GM23338 (cell line): Measurements from ENCODE around the gene NCOA7. TPM values are rescaled to one million over a fixed set of nuclear protein-coding genes. Genes with fewer than 3 reads are reported as not detected.

ENCODE experiments used
- ATAC-seq: fragments of 200-7000 bp; cut with Tn5 transposase; 3 replicates; pipeline ENCODE4 v1.9.1; 2020
- DNase-seq: peaks from one replicate; pipeline ENCODE4 v3.0.0-alpha.2; 2015; ENCODE audit warnings: low spot score
- H2AFZ ChIP-seq: fragments of 200-600 bp; sonication (generic); 2 replicates; pipeline ENCODE4 v1.8.0; 2016; ENCODE audit warnings: antibody characterized with exemption, mild to moderate bottlenecking, moderate library complexity
- H3F3A ChIP-seq: fragments of 200-600 bp; sonication (generic); replicated peaks from 2 replicates; pipeline ENCODE4 v1.8.0; 2017; ENCODE audit warnings: antibody characterized with exemption, mixed run types, low read depth
- H3K27ac ChIP-seq: fragments of 200-600 bp; sonication (generic); 2 replicates; pipeline ENCODE4 v1.6.1; 2016; ENCODE audit warnings: low read depth
- H3K27me3 ChIP-seq: fragments of 200-600 bp; sonication (generic); 2 replicates; pipeline ENCODE4 v1.8.0; 2016; ENCODE audit warnings: mild to moderate bottlenecking, mixed run types, moderate library complexity; ENCODE audit not compliant: insufficient read depth
- H3K36me3 ChIP-seq: fragments of 200-600 bp; sonication (generic); 2 replicates; pipeline ENCODE4 v1.8.0; 2016; ENCODE audit warnings: mild to moderate bottlenecking; ENCODE audit not compliant: insufficient read depth
- H3K4me1 ChIP-seq: fragments of 200-600 bp; sonication (generic); 2 replicates; pipeline ENCODE4 v1.8.0; 2016; ENCODE audit warnings: mild to moderate bottlenecking, moderate library complexity; ENCODE audit not compliant: insufficient read depth
- H3K4me2 ChIP-seq: fragments of 200-600 bp; sonication (generic); 2 replicates; pipeline ENCODE4 v1.7.1; 2017; ENCODE audit warnings: mixed run types
- H3K4me3 ChIP-seq: fragments of 200-600 bp; sonication (generic); 2 replicates; pipeline ENCODE4 v1.6.1; 2016; ENCODE audit warnings: mixed run types
- H3K79me2 ChIP-seq: fragments of 200-600 bp; sonication (generic); replicated peaks from 2 replicates; pipeline ENCODE4 v1.8.0; 2017; ENCODE audit warnings: mild to moderate bottlenecking; ENCODE audit not compliant: insufficient read depth
- H3K9me2 ChIP-seq: fragments of 200-600 bp; sonication (generic); 2 replicates; pipeline ENCODE4 v1.8.0; 2017; ENCODE audit not compliant: insufficient read depth
- H4K20me1 ChIP-seq: fragments of 200-600 bp; sonication (generic); replicated peaks from 2 replicates; pipeline ENCODE4 v1.8.0; 2017; ENCODE audit warnings: mild to moderate bottlenecking; ENCODE audit not compliant: insufficient read depth
- H3K27ac Mint-ChIP-seq: 2 replicates; pipeline ENCODE4 v1.8.0; 2020; ENCODE audit warnings: inconsistent platforms, mild to moderate bottlenecking, moderate library complexity, mixed read lengths
- H3K27me3 Mint-ChIP-seq: 3 replicates; pipeline ENCODE4 v1.8.0; 2022; ENCODE audit warnings: low read depth, mild to moderate bottlenecking, moderate library complexity, mixed read lengths, inconsistent platforms; ENCODE audit not compliant: insufficient read depth, poor library complexity
- H3K36me3 Mint-ChIP-seq: 3 replicates; pipeline ENCODE4 v1.8.0; 2021; ENCODE audit warnings: low read depth, mild to moderate bottlenecking, inconsistent platforms, moderate library complexity, mixed read lengths
- H3K4me1 Mint-ChIP-seq: 3 replicates; pipeline ENCODE4 v1.8.0; 2020; ENCODE audit warnings: mild to moderate bottlenecking, inconsistent platforms, mixed read lengths
- H3K4me3 Mint-ChIP-seq: 3 replicates; pipeline ENCODE4 v1.8.0; 2021; ENCODE audit warnings: moderate library complexity, mild to moderate bottlenecking, inconsistent platforms, mixed read lengths
- H3K9me3 Mint-ChIP-seq: 3 replicates; pipeline ENCODE4 v1.8.0; 2020; ENCODE audit warnings: moderate library complexity, mild to moderate bottlenecking, inconsistent platforms, mixed read lengths
- CREB1 ChIP-seq: fragments of 250-450 bp; sonication (Bioruptor Pico); IDR thresholded peaks from 2 replicates; pipeline ENCODE4 v1.5.0; 2020; ENCODE audit warnings: low read depth, mild to moderate bottlenecking, moderate library complexity
- ETS1 ChIP-seq: IDR thresholded peaks from 2 replicates; pipeline ENCODE4 v1.6.1; 2016; ENCODE audit warnings: antibody characterized with exemption
- EZH2 ChIP-seq: fragments of 200-600 bp; sonication (generic); IDR thresholded peaks from one replicate; pipeline ENCODE4 v1.8.0; 2017; ENCODE audit warnings: antibody characterized with exemption, mild to moderate bottlenecking, low read depth; ENCODE audit not compliant: unreplicated experiment
- EZH2phosphoT487 ChIP-seq: fragments of 200-600 bp; sonication (generic); IDR thresholded peaks from one replicate; pipeline ENCODE4 v1.8.1; 2018; ENCODE audit warnings: antibody characterized with exemption; ENCODE audit not compliant: unreplicated experiment
- JUNB ChIP-seq: IDR thresholded peaks from one replicate; pipeline ENCODE4 v1.6.1; 2016; ENCODE audit warnings: antibody characterized with exemption; ENCODE audit not compliant: unreplicated experiment
- POLR2AphosphoS5 ChIP-seq: IDR thresholded peaks from 2 replicates; pipeline ENCODE4 v1.6.1; 2016; ENCODE audit warnings: antibody characterized with exemption, low read depth
- REST ChIP-seq: IDR thresholded peaks from one replicate; pipeline ENCODE4 v1.6.1; 2018; ENCODE audit warnings: antibody characterized with exemption; ENCODE audit not compliant: unreplicated experiment
- STAT1 ChIP-seq: IDR thresholded peaks from one replicate; pipeline ENCODE4 v1.6.1; 2016; ENCODE audit warnings: antibody characterized with exemption; ENCODE audit not compliant: unreplicated experiment
- ZNF114 ChIP-seq: fragments of 250-450 bp; sonication (Bioruptor Pico); IDR thresholded peaks from 2 replicates; pipeline ENCODE4 v1.5.0; 2020; ENCODE audit warnings: mild to moderate bottlenecking, moderate library complexity
- ZNF462 ChIP-seq: fragments of 250-450 bp; sonication (Bioruptor Pico); IDR thresholded peaks from 2 replicates; pipeline ENCODE4 v1.5.0; 2020; ENCODE audit warnings: mild to moderate bottlenecking, moderate library complexity
- polyA plus RNA-seq: library from polyadenylated mRNA; unstranded; fragments of >200 nt; fragmentation: Nextera tagmentation; extraction: Ambion mirVana; gene quantifications from 2 replicates; pipeline ENCODE4 v1.2.1, GENCODE V29; 2016
- total RNA-seq: library from RNA; depleted of rRNA; stranded (reverse); fragments of >200 nt; shearing (Covaris generic); gene quantifications from 2 replicates; pipeline ENCODE4 v1.2.3, GENCODE V29; 2014

NCOA7 gene
- total and polyA plus RNA-seq, 2 experiments from 2014 or later: 9.3 to 15.7 TPM

GRCh38 chr6:125943528-125944433 lies 153.0 kb downstream of the NCOA7 start (continued):
- no peak for TF ChIP-seq ZNF462 (CRISPR knock-in tag)
- no peak for TF ChIP-seq STAT1
- TF ChIP-seq EZH2phosphoT487: no peak
- no peak for TF ChIP-seq ETS1
- no peak for TF ChIP-seq POLR2AphosphoS5

GRCh38 chr6:125944434-125944816 lies 153.7 kb downstream of the NCOA7 start:
- no peaks in the 10 kb centered on the region for H3K4me1 ChIP-seq
- H3K36me3 Mint-ChIP-seq: no peaks in the 10 kb centered on the region
- no peaks in the 10 kb centered on the region for H3K9me2 ChIP-seq
- H3K27me3 ChIP-seq: no peaks in the 10 kb centered on the region
- H3K79me2 ChIP-seq: no peaks in the 10 kb centered on the region
- H3K4me2 ChIP-seq: no peak overlapping the region
- ATAC-seq: no peak
- H3K27ac ChIP-seq: no peak overlapping the region
- no peaks in the 10 kb centered on the region for H3K9me3 Mint-ChIP-seq
- no peaks in the 10 kb centered on the region for H4K20me1 ChIP-seq
- no peaks in the 10 kb centered on the region for H3K27me3 Mint-ChIP-seq
- DNase-seq: no peak
- no peak overlapping the region for H3K4me3 Mint-ChIP-seq
- H3K27ac Mint-ChIP-seq: no peak overlapping the region
- 0 out of 2 replicates have a peak, but pooled peaks cover 3% of the 10 kb centered on the region for H3F3A ChIP-seq
- no peak overlapping the region for H2AFZ ChIP-seq
- no peak overlapping the region for H3K4me3 ChIP-seq
- no peaks in the 10 kb centered on the region for H3K4me1 Mint-ChIP-seq
- H3K36me3 ChIP-seq: no peaks in the 10 kb centered on the region
- TF ChIP-seq ZNF114: no peak
- no peak for TF ChIP-seq EZH2phosphoT487
- no peak for TF ChIP-seq POLR2AphosphoS5
- no peak for TF ChIP-seq REST
- TF ChIP-seq STAT1: no peak
- no peak for TF ChIP-seq EZH2
- no peak for TF ChIP-seq JUNB
- TF ChIP-seq CREB1 (CRISPR knock-in tag): no peak
